ENCODE results near the gene WDR86.

Gene WDR86

DNA sequence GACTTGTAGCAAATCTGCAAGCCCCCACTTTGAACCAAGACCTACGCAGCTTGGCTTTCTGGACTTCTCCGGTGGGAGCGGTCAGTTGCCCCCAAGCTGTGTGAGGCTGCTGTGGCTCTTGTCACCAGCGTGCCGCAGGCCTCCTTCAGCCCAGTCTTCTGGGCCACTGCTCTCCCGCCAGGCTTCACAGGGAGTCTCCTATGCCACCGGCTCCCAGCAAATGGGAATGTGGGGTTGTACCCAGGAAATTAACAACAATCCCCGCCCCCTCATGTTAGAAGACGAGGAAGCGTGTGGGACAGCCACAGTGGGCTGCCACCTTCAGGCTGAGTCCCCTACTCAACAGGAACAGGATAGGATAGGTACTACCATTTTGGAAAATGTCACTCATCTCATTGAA, 4.2 kb downstream of the WDR86 start:
- DNase-seq = no peak

DNA sequence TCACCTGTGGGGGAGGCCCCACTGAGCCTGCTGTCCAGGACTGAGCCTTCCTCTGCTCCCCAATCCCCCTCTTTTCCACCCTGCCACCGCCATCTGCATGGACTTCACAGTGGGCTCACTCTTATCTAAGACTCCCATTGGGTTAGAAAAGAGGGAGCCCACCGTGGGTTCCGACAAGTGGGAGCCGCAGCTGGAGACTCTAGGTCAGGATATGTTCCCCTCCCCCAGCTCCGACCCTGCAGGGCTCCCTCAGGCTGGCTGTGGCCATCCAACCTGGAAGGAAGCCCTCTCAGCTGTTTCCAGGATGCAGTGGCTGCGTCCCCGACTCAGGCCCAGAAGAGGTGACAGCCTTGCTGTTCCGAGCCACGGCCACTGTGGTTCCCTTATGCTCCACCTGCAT, 4.8 kb downstream of the WDR86 start:
- no peak for DNase-seq

DNA sequence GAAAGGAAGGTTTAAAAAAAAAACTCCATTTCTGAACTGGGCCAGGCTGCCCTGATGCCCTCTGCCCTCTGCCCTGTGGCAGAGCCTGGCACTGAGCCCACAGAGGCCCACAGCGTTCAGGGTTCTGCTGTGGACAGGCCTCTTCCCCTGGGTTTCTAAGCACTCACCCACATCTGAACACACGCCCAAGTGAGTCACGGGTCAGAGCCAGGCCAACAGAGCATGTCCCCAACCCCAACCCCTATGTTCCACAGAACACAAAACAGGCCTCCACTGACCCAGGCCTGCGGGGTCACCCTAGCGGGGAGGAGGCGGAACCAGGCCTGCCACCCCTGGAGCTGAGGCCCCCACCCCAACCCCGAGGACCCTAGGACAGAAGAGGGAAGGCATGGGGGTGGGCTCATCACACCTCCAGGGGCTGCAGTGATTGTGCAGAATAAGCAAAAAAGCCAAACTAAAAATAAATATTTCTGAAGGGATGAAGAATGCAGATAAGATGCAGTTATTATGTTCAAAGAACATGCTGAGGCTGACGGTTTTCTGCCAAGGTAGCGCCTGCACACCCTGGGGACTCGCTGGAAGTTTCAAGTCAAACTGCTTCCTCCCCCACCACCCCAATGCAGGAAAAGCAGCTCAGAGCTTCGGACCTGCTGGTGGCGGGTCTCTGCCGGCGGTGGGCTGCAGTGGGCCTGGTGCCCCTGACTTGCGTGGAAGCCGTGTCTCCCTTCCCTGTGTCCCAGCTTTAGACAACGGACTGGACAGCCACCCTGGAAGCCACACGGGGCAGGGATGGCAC, 5.4 kb downstream of the WDR86 start:
- DNase-seq = no peak

DNA sequence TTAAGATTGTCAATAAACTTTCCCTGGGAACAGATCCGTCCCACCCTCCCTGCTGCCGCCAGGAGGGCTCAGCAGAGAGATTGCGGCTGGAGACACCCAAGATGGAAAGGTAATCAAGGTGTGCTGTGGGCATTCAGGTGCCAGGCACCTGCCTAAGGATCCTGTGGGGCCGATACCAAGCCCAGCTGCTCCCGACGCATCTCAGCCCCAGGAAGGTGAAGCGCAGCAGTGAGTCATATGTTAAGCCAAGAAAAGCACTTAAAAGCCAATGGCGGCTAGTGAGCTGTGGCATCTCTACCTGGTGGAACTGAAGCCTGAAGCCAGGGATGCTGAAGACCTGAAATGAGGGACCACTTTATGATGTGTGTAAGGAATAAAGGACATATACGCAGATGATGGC, 6.1 kb downstream of the WDR86 start:
- no peak for DNase-seq

DNA sequence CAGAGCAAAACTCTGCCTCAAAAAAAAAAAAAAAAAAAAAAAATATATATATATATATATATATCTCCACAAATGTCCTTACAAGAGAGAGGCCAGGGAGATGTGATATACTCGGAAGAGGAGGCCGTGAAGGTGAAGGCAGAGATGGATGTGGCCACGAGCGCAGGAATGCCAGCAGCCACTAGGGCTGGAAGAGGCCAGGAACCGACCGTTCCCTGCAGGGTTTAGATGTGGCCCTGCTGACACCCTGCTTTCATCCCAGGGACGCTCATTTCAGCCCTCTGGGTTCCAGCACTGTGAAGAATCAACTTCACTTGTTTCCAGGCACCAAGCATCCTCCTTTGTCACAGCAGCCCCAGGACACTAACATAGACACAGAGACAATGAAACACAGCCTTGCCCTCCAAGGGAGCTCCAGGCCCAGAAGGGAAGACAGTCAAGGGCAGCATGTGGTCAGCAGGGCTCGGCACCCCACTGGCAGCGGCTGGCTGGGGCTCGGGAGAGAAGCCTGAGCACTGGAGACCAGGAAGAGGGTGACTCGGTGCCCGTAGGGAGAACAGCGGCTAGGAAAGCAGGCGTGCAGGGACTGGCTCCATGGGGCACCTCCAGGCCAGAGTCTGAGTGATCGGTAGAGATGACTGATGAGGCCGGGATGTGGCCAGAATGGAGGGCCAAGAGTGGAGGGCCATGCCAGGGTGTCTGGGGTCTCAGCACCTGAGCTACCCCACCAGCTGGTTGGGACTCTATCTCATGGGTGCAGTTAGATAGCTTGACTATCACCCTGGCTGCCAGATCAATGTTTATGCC, 7.6 kb downstream of the WDR86 start:
- no peak for DNase-seq

DNA sequence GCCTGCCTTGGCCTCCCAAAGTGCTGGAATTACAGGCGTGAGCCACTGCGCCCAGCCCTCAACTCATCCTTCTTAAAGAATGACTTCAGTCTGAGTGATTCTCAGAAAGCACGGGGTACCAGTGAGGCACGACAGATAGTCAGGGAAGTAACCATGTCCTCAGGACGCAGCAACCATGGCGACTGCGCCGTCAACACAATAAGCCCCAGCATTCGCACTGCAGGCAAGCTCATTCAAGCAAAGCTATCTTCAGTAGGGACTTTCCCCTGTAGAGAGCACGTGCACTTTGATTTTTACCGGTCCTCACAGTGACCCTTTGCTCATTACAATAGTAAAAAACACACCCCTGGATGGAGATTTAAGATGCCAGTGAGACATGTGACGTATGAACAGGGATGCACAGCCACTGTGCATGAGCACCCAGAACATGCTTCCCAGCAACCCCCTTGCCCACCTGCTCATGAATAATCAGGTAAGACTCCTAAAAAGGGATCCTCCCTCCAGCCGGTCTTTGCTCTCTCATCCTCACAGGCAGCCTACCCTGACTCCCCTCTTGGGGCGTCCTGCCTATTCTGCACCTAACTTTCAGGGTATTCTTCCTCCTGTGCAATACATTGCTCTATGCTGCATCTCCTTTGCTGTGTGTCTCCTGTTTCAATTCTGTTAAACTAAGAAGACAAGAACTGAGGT, 9.1 kb downstream of the WDR86 start:
- DNase-seq = no peak

DNA sequence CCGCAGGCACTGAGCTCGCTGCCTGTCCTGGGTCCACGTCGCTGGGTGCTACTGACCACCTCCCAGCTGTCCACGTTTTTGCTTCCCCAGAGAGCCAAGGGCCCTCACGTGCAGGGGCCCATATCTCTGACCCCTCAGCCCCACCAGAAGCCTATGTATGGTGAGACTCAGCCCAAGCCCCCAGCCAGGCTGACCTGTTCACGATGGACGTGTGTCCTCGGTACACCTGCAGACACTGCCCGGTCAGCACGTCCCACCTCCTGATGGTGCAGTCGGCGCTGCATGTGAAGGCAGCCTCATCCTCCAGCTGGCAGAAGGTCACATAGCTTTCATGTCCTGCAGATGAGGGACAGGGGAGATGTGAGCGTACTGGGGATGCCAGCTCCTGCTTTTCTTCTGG, 9.9 kb downstream of the WDR86 start:
- no peak for DNase-seq

DNA sequence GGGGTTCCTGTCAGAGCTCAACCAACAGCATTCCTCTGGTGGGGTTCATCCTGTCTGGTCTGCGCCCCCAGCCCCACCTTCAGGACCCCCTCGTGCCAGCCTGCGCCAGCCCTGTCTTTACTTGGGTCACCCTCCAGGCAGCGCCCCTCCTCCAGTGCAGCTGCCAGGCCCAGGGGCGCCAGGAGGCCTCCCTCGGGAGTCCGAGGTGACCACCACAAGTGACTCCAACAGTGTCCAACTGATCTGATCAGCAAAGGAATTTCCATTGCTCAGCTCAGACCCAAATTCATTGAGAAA, 10.6 kb downstream of the WDR86 start:
- no peak for DNase-seq

DNA sequence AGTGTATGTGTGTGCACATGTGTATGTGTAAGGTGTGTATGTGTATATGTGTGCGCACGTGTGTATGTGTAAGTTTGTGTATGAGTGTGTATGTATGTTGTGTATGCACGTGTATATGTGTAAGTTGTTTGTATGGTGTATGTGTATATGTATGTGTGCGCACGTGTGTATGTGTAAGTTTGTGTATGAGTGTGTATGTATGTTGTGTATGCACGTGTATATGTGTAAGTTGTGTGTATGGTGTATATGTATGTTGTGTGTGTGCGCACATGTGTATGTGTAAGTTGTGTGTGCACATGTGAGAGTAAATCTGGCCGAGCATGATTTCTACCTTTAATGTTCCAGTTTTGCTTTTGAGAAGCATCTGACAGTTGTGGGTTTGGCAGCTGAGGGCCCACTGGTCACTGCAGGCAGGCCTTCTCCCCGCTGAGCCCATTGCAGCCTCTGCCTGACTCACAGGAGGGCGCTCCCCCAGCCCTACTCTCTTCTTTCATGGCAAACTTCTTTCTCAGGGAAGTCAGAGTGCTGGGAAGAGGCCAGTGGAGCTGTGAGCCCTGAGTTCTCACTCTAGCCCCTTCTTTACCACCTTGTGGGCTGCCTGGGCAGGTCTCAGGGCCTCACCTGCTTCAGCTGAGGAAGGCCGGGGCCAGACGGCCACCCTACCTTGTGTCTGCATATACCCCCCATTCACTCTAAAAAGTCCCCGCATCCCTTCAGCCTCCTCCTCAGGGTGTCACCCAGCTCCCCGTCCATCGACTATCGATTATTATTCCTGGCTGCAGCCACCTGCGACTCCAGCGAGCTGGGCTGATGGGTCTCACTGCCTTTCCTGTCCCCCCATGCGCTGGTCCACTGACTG, 11.2 kb downstream of the WDR86 start:
- DNase-seq = no peak

DNA sequence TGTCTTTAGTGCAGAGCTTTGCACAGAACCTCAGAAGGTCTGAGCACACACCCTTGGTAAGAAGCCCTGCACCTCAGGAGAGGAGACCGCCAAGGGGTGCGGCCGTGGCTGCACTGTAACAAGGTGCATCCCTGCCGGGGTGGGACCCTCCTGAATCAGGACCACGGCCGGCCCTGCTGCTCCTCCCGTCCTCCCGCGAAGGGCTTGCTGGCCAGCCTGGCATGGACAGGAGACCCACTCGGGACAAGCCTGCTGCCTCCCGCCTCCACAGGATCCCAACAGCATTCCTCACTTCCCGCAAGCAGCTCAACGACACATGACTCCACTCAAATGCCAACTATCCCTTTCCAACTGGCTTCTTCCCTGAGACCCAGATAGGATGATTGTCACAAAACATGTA, 12.8 kb downstream of the WDR86 start:
- DNase-seq = no peak

DNA sequence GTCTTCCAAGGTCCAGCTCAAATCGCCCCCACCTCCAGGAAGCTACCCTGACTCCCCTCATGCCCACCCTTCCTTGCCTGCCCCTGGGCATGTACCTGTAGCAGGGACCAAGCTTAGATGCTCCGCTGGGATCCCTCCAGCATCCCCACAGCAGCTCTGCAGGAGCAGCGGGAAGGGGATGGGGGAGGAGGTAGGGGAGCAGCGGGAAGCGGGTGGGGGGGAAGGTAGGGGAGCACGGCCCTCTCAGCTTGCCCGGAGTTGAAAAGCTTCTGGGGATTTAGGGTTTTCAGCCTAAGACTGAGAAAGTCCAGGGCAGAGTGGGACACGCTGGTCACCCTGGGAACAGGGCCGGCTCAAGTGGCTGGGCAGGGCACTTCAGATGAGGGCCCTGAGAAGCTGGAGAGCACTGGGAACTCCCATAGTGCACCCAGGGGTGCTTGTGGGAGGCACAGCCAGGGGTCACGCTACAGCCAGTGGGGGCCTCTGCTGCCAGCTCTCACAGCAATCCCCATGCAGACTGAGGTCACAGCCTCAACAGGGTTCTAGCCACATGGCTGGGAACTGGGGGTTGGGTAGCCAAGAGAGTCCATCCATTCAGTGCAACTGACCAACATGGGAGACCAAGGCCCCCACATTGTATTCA, 13.4 kb downstream of the WDR86 start:
- no peak for DNase-seq

DNA sequence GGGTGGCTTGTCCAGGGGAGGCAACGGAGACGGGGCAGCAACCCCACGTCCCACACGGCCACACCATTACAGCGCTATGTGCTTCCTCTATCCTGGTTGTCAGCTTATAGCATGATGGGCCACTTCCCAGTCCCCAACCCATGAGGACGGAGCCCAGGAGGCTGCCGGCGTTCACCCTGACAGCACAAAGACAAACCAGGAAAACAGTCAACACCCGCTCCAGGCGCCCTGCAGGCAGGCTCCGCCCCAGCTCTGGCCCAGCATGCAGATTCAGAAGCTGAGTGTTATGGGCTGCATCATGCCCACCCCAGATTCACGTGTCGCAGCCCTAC, 14.8 kb downstream of the WDR86 start:
- no peak for DNase-seq

DNA sequence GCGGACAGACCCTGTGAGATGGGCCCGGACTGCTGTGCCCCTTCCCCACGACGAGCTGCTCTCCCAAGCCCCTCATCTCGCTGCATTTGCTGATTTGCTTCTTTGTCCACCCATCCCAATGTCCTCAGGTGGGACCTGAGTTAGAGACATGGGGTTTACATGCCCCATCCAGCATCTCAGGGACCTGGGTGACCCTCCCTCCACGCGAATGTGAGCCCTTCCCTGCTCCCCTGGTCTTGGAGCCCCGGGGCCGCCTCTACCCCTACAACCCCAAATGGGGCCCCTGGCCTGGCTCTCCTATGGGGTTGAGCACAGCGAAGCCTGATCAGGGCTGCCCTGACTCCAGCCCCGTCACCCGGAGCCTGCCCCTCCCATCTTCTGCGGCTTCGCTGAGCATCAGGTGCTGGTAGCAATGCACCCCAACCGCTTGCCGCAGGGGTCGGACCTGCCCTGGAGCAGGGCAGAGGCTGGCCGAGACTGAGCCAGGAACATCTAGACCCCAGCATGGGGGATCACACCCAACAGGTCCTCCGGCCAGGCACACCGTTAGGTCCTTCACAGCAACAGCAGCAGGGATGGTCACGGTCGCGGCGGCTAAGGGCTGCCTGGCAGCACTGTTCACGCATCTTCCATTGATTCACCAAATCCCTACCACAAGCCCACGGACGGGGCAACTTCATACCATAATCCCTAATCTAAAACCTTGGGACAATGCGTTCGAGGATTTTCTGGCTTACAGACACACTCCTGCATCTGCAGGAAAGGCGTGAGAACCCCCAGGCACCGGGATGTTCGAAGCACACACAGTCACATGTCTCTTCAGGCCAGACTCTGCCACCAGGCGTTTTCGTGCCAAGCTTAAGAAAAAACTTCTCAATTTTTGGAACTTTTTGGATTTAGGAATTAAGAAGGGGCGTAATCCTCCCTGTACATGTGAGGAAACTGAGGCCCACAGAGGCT, 15.5 kb downstream of the WDR86 start:
- no peak for DNase-seq

DNA sequence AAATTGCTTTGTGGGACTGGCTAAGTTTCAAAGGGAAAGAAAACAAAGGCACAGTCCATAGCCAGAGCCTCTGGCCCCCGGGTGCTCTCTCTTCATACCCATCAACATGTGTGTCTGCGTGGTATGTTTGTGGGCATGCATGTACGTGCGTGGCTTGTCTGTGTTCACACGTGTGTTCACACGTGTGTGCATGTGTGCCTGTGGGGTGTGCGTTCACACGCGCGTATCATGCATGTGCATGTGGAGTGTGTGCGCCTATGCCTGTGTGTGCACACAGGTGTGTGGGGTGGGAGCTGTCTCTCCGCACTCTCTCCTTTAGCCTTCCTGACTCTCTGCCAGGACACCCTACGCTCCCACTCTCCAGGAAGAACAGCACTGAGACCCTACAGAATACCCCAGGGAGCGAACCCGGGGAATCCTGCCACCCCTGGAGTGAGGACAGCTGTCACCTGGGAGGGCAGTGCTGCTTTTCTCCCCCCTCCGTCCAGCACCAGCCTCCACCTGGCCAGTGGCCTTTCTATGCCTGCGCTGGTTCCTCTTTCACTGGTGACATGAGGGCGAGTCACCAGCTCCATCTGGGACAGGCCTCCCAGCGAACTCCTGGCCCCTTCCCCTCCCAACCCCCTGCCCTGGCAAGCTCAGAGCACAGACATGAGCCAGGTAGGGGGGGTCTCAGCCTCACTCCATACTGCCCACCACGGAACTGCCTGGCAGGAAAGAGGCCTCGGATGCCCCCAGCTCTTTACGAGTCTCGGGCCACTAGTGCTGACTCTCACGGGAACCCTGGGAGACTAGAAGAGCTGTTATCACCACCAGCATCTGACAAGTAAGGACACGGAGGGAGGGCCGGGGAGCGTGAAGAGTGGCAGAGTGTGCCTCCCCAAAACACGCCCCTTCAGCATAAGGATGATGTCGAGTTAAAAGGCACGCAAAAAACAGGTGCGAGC, 16.5 kb downstream of the WDR86 start:
- DNase-seq = no peak

DNA sequence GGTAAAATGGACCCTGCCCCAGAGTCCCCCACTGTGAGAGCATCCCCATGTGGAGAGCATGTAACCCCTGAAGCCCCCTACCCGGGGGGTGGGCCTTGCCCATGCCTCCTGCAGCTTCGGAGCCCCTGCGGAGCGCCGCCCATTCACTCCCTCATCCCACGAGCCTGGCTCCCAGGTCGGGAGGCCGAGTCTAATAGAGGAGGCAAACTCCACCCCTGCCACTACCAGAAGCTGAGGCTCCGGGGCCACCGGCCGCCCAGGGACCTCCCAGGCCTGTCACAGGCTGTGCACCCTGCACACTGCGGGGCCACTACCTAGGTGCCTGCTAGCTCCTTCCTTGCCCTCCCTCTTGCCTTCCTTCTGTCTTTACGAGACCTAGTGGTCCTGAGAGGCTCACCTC, 17.4 kb downstream of the WDR86 start:
- no peak for DNase-seq

DNA sequence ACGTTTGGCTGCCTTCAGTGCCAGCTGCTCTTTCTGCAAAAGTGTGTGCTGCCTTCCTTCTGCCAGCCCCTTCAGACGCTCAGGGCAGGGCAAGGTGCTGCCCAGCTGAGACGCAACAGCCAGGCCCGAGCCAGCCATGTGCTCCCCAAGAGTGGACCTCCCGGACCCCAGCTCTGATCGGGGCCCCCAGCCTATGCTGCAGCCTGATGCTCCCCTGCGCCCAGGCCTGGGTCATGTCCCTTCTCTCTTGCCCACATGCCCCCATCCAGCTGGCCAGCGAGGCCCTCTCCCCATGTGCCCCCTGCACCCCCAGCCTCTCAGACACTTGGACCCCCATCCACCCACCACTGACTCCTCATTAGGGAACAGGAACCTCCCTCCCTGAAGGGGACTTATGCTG, 17.8 kb downstream of the WDR86 start:
- DNase-seq = no peak

DNA sequence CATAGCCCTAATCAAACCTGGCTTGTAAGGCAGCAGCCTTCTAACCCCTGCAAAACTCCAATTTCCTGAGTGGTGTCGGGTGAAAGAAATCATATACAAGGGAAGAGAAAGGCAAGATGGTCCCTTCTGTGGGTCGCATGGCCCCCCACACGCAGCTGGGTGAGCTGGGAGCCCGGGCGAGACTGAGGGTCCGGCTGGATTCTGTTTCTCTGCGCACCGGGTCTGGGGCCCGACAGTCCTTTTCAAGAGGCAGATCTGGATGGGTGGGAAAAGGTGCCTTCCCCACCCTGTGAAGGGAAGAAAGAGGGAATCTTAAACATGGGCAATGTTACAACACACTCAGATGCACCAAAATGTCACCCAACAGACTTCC, 18.5 kb downstream of the WDR86 start:
- DNase-seq = no peak

DNA sequence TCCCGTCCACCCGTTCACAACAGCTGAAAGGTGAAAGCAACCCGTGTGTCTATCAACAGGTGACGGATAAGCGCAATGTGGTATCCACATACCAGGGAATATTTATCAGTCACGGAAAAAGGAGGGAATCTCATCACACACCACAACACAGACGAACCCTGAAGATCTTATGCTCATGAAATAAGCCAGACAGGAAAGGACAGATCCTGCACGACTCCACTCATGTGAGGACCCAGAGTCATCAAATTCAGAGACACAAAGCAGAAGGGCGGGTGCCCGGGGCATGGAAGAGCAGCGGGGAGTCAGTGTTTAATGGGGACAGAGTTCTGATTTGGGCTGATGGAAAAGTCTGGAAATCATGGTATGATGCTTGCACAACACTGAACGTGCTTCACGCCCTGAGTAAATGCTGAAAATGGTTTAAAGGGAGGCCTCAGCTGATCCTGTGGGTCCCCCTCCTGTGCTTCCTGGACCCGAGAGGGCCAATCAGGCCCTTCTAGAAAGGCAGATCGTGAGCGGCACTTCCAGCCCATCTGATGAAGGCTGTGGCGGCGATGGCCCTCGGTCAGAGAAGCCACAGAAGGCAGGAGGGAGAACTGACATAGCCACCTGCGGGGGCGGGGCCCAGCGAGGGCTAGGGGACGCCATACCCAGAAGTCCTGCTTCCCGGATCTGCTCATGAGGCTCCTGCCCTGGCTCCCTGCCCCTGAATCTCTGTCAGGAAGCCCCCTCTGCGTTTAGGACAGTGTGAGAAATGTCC, 19.1 kb downstream of the WDR86 start:
- no peak for DNase-seq

DNA sequence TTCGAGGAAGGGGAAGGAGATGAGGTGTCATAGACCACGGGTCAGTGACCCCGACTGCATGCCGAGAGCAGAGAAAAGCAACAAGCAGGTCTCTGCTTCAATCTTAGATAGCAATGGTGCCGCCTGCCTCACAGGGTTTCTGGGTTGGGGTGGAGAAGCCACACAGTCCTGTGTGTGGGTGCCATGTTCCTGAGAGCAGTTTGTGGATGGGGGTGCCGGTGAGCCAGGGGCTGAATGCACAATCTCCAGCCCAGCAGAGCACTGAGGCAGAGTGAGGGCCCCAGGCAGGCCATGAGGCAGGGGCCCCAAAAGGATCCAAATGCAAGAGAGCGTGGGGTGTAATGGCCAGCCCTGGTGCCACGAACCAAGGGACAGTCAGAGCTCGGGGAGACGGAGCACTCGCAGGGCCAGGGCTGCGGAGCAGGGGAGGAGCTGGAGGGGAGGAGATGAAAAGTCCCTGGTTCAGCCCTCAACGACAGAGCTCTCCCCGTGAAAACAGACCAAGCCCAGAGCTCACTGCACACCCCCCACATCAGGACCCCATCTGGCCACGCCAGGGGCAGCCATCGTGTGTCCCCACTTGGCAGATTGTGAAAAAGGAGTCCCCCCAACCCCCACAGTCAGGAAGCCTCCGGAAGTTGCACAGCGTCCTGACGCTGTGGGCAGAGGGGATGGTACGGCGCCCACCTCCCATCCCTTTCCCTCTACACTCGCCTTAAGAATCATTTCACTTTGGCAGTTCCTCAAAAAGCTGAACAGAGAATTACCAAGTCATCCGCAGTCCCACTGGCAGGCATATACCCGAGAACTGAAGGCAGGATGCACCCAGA, 19.9 kb downstream of the WDR86 start:
- no peak for DNase-seq

All from stimulated activated CD8-positive, alpha-beta memory T cell treated with anti-CD3 and anti-CD28 coated beads, Interleukin-4, amount 100 ng/mL, for 48 hours (primary cell).